H1 (cell line): Measurements from ENCODE around the gene PARD3. TPM values are rescaled to one million over a fixed set of nuclear protein-coding genes. Genes with fewer than 3 reads are reported as not detected.

Experiments used
- CTCF ChIA-PET: fragments of 300-600 bp; sonication (Branson Sonifier 250); formaldehyde crosslinking; loops from one replicate; lab custom pipeline; 2021; ENCODE audit not compliant: partially characterized antibody; lab: Charles Lee
- POLR2A ChIA-PET: fragments of 300-600 bp; sonication (Branson Sonifier 250); formaldehyde crosslinking; loops from one replicate; lab custom pipeline; 2021; ENCODE audit warnings: inconsistent platforms; ENCODE audit not compliant: partially characterized antibody; lab: Charles Lee
- DNase-seq, 2 experiments: peaks; one replicate each; pipeline versions ENCODE4 v3.0.0 to v3.0.0-alpha.2; 2010 to 2022; ENCODE audit warnings: low spot score in 2 of 2, low read depth in 1 of 2, mixed read lengths in 1 of 2
- FAIRE-seq: peaks from 2 replicates; lab custom pipeline; 2011; peaks lifted over from hg19 to GRCh38; lab: Jason Lieb, UNC
- H2AFZ ChIP-seq: 2 replicates; pipeline ENCODE4 v1.8.1; 2012; ENCODE audit warnings: low read length, inconsistent platforms
- H2AK5ac ChIP-seq: 2 replicates; pipeline ENCODE4 v1.6.1; 2013; ENCODE audit warnings: low read depth, low read length
- H2BK120ac ChIP-seq: replicated peaks from 2 replicates; pipeline ENCODE3; 2013; ENCODE audit warnings: low read depth, low read length, inconsistent platforms
- H2BK12ac ChIP-seq: 2 replicates; pipeline ENCODE4 v1.6.1; 2013; ENCODE audit warnings: low read depth, low read length
- H2BK15ac ChIP-seq: 2 replicates; pipeline ENCODE4 v1.6.1; 2013; ENCODE audit warnings: low read length
- H2BK20ac ChIP-seq: 2 replicates; pipeline ENCODE4 v1.6.1; 2013; ENCODE audit warnings: low read length
- H2BK5ac ChIP-seq: 2 replicates; pipeline ENCODE4 v1.6.1; 2013; ENCODE audit warnings: low read depth, low read length
- H3K14ac ChIP-seq: 2 replicates; pipeline ENCODE4 v1.6.1; 2013; ENCODE audit warnings: inconsistent platforms; ENCODE audit not compliant: insufficient read length
- H3K18ac ChIP-seq: 2 replicates; pipeline ENCODE4 v1.6.1; 2013; ENCODE audit warnings: low read length; ENCODE audit errors: extremely low read depth
- H3K23ac ChIP-seq: 2 replicates; pipeline ENCODE4 v1.6.1; 2013; ENCODE audit warnings: inconsistent platforms; ENCODE audit not compliant: insufficient read length
- H3K23me2 ChIP-seq: 2 replicates; pipeline ENCODE4 v1.6.1; 2013; ENCODE audit warnings: low read depth, low read length
- H3K27ac ChIP-seq: 2 replicates; pipeline ENCODE4 v1.6.1; 2011; ENCODE audit warnings: low read depth, low read length, inconsistent platforms
- H3K27me3 ChIP-seq, 4 experiments: replicated peaks in 1 of 4; 1 replicate in 1 of 4; 2 replicates in 3 of 4; pipeline versions ENCODE4 v1.6.1 to v1.8.1; 2011 to 2013; ENCODE audit warnings: low read length in 3 of 4, mild to moderate bottlenecking in 3 of 4, inconsistent platforms in 2 of 4, mixed read lengths in 2 of 4, moderate library complexity in 1 of 4; ENCODE audit not compliant: control insufficient read depth in 3 of 4, insufficient read depth in 3 of 4; ENCODE audit errors: extremely low read depth in 1 of 4
- H3K36me3 ChIP-seq, 4 experiments: 2 replicates each; pipeline versions ENCODE4 v1.6.1 to v1.8.1; 2011 to 2013; ENCODE audit warnings: mild to moderate bottlenecking in 4 of 4, low read length in 3 of 4, moderate library complexity in 2 of 4, control low read depth in 1 of 4, inconsistent platforms in 1 of 4; ENCODE audit not compliant: insufficient read depth in 4 of 4, control insufficient read depth in 2 of 4
- H3K4ac ChIP-seq: replicated peaks from 2 replicates; pipeline ENCODE3; 2013; ENCODE audit warnings: low read length, low read depth, mixed read lengths, inconsistent platforms; ENCODE audit not compliant: insufficient read length
- H3K4me1 ChIP-seq, 4 experiments: replicated peaks in 1 of 4; 1 replicate in 1 of 4; 2 replicates in 3 of 4; pipeline versions ENCODE4 v1.6.1 to v1.8.1; 2011 to 2013; ENCODE audit warnings: low read length in 3 of 4, inconsistent platforms in 2 of 4, mixed read lengths in 1 of 4; ENCODE audit not compliant: insufficient read depth in 4 of 4, control insufficient read depth in 3 of 4
- H3K4me2 ChIP-seq, 2 experiments: 2 replicates each; pipeline versions ENCODE4 v1.6.1 to v1.8.1; 2011 to 2013; ENCODE audit warnings: low read depth in 2 of 2, low read length in 2 of 2, control low read depth in 1 of 2, inconsistent platforms in 1 of 2, mild to moderate bottlenecking in 1 of 2; ENCODE audit not compliant: insufficient read depth in 1 of 2
- H3K4me3 ChIP-seq, 4 experiments: fragments of 200-600, 300-600 bp in 1 of 4; sonication (generic), shearing (Covaris generic), sonication (Bioruptor Twin) in 1 of 4; 2 replicates each; pipeline versions ENCODE4 v1.5.1 to v1.8.1; 2011 to 2016; ENCODE audit warnings: low read length in 4 of 4, low read depth in 3 of 4, control low read depth in 2 of 4, inconsistent platforms in 2 of 4, mild to moderate bottlenecking in 2 of 4, mixed read lengths in 1 of 4, moderate library complexity in 1 of 4; ENCODE audit not compliant: insufficient read depth in 2 of 4; ENCODE audit errors: extremely low read depth in 1 of 4
- H3K56ac ChIP-seq: replicated peaks from 2 replicates; pipeline ENCODE3; 2013; ENCODE audit warnings: low read depth, mild to moderate bottlenecking, mixed read lengths, low read length, inconsistent platforms; ENCODE audit not compliant: insufficient read length
- H3K79me1 ChIP-seq: 2 replicates; pipeline ENCODE4 v1.6.1; 2013; ENCODE audit warnings: low read depth, low read length, control low read depth
- H3K79me2 ChIP-seq, 2 experiments: 2 replicates each; pipeline versions ENCODE4 v1.6.1 to v1.8.1; 2012 to 2013; ENCODE audit warnings: low read length in 2 of 2, mild to moderate bottlenecking in 2 of 2, inconsistent platforms in 1 of 2; ENCODE audit not compliant: insufficient read depth in 2 of 2, control insufficient read depth in 1 of 2
- H3K9ac ChIP-seq, 4 experiments: replicated peaks in 1 of 4; 1 replicate in 1 of 4; 2 replicates in 3 of 4; pipeline versions ENCODE4 v1.6.1 to v1.8.1; 2011 to 2013; ENCODE audit warnings: low read depth in 3 of 4, low read length in 3 of 4, control low read depth in 2 of 4, mild to moderate bottlenecking in 2 of 4, moderate library complexity in 2 of 4, inconsistent platforms in 1 of 4; ENCODE audit errors: extremely low read depth in 1 of 4
- H3K9me3 ChIP-seq, 2 experiments: 2 replicates each; pipeline versions ENCODE4 v1.6.1 to v1.8.1; 2012 to 2013; ENCODE audit warnings: mild to moderate bottlenecking in 2 of 2, moderate library complexity in 2 of 2, control low read depth in 1 of 2, inconsistent platforms in 1 of 2, low read depth in 1 of 2, low read length in 1 of 2, mixed read lengths in 1 of 2; ENCODE audit not compliant: insufficient read depth in 2 of 2
- H4K20me1 ChIP-seq, 2 experiments: replicated peaks in 1 of 2; 2 replicates each; pipeline versions ENCODE3 to v1.8.1; 2011 to 2013; ENCODE audit warnings: inconsistent platforms in 2 of 2, low read length in 2 of 2, mild to moderate bottlenecking in 1 of 2; ENCODE audit not compliant: insufficient read depth in 2 of 2, control insufficient read depth in 1 of 2
- H4K5ac ChIP-seq: 2 replicates; pipeline ENCODE4 v1.6.1; 2013; ENCODE audit warnings: low read length, low read depth, mixed read lengths, inconsistent platforms; ENCODE audit not compliant: insufficient read length
- H4K8ac ChIP-seq: 2 replicates; pipeline ENCODE4 v1.8.0; 2013; ENCODE audit warnings: mild to moderate bottlenecking, moderate library complexity, low read length, inconsistent platforms; ENCODE audit not compliant: insufficient read depth; ENCODE audit errors: extremely low read depth
- H4K91ac ChIP-seq: replicated peaks from 2 replicates; pipeline ENCODE3; 2013; ENCODE audit warnings: low read length, mixed read lengths, inconsistent platforms; ENCODE audit not compliant: insufficient read length
- BACH1 ChIP-seq: IDR thresholded peaks from 2 replicates; pipeline ENCODE4 v1.6.1; 2012; ENCODE audit warnings: low read length, improper control_type of control experiment
- CHD2 ChIP-seq: IDR thresholded peaks from 2 replicates; pipeline ENCODE4 v1.6.1; 2012; ENCODE audit warnings: low read length, improper control_type of control experiment
- GTF2F1 ChIP-seq: IDR thresholded peaks from 2 replicates; pipeline ENCODE4 v1.6.1; 2012; ENCODE audit warnings: low read depth, low read length, improper control_type of control experiment, borderline replicate concordance
- RFX5 ChIP-seq: IDR thresholded peaks from 2 replicates; pipeline ENCODE4 v1.6.1; 2011; ENCODE audit warnings: low read depth, low read length, improper control_type of control experiment, borderline replicate concordance
- RXRA ChIP-seq: IDR thresholded peaks from 2 replicates; pipeline ENCODE4 v1.6.1; 2011; ENCODE audit warnings: low read depth, mild to moderate bottlenecking, low read length, moderate library complexity; ENCODE audit not compliant: insufficient read depth
- SP1 ChIP-seq: IDR thresholded peaks from 2 replicates; pipeline ENCODE4 v1.6.1; 2011; ENCODE audit warnings: low read depth, low read length
- SP2 ChIP-seq: IDR thresholded peaks from 2 replicates; pipeline ENCODE4 v1.6.1; 2012; ENCODE audit warnings: mild to moderate bottlenecking, low read length, inconsistent platforms
- SUZ12 ChIP-seq: fragments of 200-600 bp; sonication (generic); IDR thresholded peaks from 2 replicates; pipeline ENCODE4 v1.6.1; 2012; ENCODE audit warnings: mild to moderate bottlenecking, inconsistent platforms, low read length, moderate library complexity, mixed read lengths
- TBP ChIP-seq: IDR thresholded peaks from 2 replicates; pipeline ENCODE4 v1.6.1; 2011; ENCODE audit warnings: low read depth, low read length, improper control_type of control experiment
- TCF12 ChIP-seq: IDR thresholded peaks from 2 replicates; pipeline ENCODE4 v1.6.1; 2011; ENCODE audit warnings: low read depth, mild to moderate bottlenecking, low read length
- WGBS, 2 experiments: shearing (Covaris generic) in 1 of 2; methylation state at CpG; one replicate each; pipeline versions ENCODE4 v1.1.6 to v1.1.7; 2013 to 2015; ENCODE audit warnings: low lambda C conversion rate in 2 of 2, mixed read lengths in 2 of 2, inconsistent platforms in 1 of 2, low coverage in 1 of 2, missing lambda C conversion rate in 1 of 2; ENCODE audit not compliant: insufficient replicate concordance in 2 of 2, insufficient coverage in 1 of 2, insufficient read length in 1 of 2; ENCODE audit errors: extremely low coverage in 1 of 2, missing lambda C conversion rate in 1 of 2; 5-methylcytosine and 5-hydroxymethylcytosine counted together
- polyA plus RNA-seq, 7 experiments: library from polyadenylated mRNA; depleted of rRNA in 3 of 7; stranded (reverse) in 5 of 7; unstranded in 2 of 7; fragments of >200 nt in 5 of 7; fragments of 200-250 nt in 2 of 7; gene quantifications; 1 replicate in 5 of 7; 2 replicates in 1 of 7; 4 replicates in 1 of 7; pipeline versions ENCODE4 v1.2.1 to v1.2.3, GENCODE V29; 2011 to 2013; ENCODE audit warnings: missing spikeins in 2 of 7, mixed read lengths in 2 of 7
- total RNA-seq: library from RNA; stranded (reverse); fragmentation: NEBNext Ultra II Directional; extraction: Animal tissue kit (Norgen Biotek cat#: 25700); gene quantifications from 2 replicates; pipeline ENCODE4 v1.2.1, GENCODE V29; 2021

The PARD3 gene
- total and polyA plus RNA-seq, 2 of the 8 experiments (the other 6 are each of a cell fraction or from before 2014, with no cell fraction given) = 19.7 to 49.1 TPM

GRCh38 chr10:34537629-34538231 is 277.4 kb downstream of the PARD3 start:
- Histone ChIP-seq H3K23ac (no peak overlapping the region), H3K4me3 (no peak overlapping the region), H3K18ac (no peak overlapping the region), H3K56ac (no peak overlapping the region), H3K4me1 (peaks cover 2 to 7% (median 5%) of the 10 kb centered on the region in 4 experiments; a peak in 5 of 7 replicates), H3K4ac (no peak overlapping the region), H2BK5ac (no peak overlapping the region), H3K27me3 (no peaks in the 10 kb centered on the region), H3K36me3 (no peaks in the 10 kb centered on the region), H4K5ac (no peak overlapping the region), H3K9ac (no peak overlapping the region), H3K79me2 (peaks cover 0 to 30% of the 10 kb centered on the region in 2 experiments; a peak in 2 of 4 replicates), H2AK5ac (no peak overlapping the region), H3K14ac (no peak overlapping the region), H4K20me1 (peaks cover 0 to 2% of the 10 kb centered on the region in 2 experiments), H3K27ac (no peak overlapping the region; the same call in 1 of the 2 replicates), H2BK12ac (no peak overlapping the region), H3K23me2 (no peaks in the 10 kb centered on the region), H4K91ac (no peak overlapping the region), H2BK120ac (no peak overlapping the region), H3K79me1 (no peaks in the 10 kb centered on the region), H3K4me2 (no peak overlapping the region), H4K8ac (no peak overlapping the region), H2BK15ac (no peak overlapping the region), H2AFZ (no peak overlapping the region), H2BK20ac (no peak overlapping the region), H3K9me3 (no peaks in the 10 kb centered on the region)
- TF ChIP-seq RFX5 (no peak), SP1 (no peak), GTF2F1 (no peak), CHD2 (no peak), RXRA (no peak), SP2 (no peak), SUZ12 (no peak), BACH1 (no peak), TCF12 (no peak), TBP (no peak)
- ChIA-PET POLR2A (no interaction called here), CTCF (interaction anchor here (0.9 kb wide), 1 partner anchor 100 kb away, joined by 3 read pairs; no protein-coding TSS in a partner anchor)
- 90% methylated on average over 6 of the region's 6 CpGs; no CpG with 5 or more reads in 1 of the 2 experiments for WGBS, 2 experiments
- DNase-seq (no peak), FAIRE-seq (no peak)
